GM18508 (cell line): ENCODE data around the gene HES3.

Experiments
- ATAC-seq: cut with Tn5 transposase; IDR thresholded peaks from one replicate; pipeline ENCODE4 v1.9.1; 2021; ENCODE audit warnings: moderate number of reproducible peaks; ENCODE audit not compliant: insufficient read depth, unreplicated experiment

HES3 gene

DNA sequence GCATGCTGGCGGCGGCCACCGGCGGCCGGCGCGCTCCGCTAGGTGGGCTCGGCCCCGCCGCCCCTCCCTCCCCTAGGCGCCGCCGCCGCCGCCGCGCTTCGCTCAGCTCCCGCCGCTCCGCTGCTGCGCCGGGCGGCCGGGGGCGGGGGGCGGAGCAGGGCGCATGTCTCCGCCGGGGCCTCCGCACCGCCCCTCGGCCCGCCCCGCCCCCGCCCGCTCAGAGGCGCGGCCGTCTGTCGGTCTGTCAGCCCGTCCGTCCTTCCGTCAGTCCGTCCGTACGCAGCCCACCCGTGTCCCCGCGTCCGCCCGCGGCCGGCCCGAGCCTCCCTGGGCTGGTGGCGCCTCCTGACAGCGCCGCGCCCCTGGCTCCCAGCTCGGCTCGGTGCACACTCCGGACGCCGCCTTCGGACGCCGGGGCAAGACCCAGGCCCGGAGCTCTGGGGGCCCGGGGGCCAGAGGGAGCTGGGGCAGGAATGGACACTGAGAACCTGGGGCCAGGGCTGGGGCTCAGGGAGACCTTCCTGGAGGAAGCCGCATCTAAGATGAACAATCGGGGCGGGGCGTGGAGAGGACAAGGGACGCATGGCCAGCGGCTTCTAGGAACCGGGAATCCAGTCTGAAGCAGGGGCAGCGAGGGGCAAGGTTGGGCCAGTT lies 17.1 kb downstream of the HES3 start, which contains the start of gene GPR153:
Gene GPR153, minus strand, starts transcription at position 138 of the 654 bp plus-strand sequence. CDS start 6,193 bp downstream, outside the sequence.
- no peak for ATAC-seq

DNA sequence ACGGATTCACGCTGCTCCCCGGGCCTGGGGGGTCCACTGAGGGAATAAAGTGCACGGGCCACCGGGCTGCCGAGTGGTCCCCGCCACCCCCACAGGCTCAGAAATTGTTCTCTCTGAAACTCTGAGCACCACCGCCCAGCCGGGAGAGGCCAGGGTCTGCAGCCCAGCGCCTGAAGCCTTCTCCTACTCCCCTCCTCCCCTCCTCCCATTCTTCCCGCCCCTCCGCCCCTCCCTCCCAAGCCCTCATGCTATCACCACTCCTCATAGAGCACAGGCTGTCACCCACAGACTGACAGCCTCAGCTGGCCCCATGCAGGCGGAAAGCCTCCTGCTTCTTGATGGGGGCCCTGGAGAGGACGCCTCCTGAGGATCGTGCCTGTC lies 17.6 kb downstream of the HES3 start:
- no peak for ATAC-seq

DNA sequence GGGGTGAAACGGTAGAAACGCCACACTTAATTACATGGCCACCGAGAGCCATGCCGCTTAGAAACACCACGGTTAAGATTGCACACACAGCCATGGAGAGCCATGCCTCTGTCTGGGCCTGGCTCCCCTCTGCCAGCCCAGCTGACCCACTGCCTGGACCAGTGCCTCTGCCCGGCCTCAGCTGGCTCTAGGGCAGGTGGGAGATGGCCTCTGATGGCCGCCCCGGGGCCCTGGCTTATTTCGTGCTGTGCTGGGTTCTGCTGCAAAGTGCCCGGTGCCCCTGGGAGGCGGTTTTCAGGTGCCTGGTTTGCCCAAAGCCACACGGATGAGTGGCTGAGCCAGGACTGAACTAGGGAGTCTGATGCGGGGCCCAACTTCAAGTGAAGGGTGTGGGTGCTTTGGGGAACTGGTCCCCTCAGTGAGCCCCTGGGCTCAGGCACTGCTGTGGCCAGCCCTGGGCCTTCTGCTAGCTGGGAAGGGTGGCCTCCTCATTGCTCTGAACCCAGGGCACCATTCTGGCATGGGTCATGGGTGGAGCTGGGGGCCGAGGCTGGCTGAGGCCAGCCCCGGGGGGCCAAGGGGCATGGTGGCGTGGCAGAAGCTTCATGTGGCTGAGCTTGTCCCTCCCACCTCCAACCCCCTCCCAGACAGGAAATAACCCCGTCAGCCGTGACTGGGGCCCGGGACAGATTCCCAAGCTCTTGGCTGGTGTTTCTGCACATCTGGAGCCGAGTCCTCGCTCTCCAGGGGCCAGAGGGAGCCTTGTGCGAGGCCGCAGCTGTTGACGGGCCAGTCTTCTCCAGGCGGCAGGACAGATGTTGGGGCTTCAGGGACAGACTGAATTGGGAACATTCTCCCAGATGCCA lies 18.8 kb downstream of the HES3 start:
- ATAC-seq = no peak

DNA sequence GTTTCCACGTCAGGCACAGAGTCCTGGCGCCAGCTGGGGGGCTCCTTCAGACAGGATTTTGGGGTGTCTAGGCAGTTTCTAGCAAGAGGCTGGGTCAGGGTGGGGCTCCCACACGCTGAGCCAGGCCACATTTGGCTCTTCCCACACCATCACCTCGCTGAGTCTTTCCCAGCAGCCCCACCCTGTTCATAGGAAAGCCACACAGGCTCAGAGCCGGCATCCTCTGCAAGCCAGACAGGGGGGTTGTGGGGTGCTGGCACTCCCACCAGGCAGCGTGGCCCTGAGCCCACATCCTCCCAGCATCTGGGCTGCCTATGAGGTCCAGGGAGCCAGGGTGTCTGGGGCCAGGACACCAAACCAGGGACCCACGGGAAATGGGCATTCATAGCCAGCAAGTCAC lies 19.7 kb downstream of the HES3 start:
- ATAC-seq = no peak

DNA sequence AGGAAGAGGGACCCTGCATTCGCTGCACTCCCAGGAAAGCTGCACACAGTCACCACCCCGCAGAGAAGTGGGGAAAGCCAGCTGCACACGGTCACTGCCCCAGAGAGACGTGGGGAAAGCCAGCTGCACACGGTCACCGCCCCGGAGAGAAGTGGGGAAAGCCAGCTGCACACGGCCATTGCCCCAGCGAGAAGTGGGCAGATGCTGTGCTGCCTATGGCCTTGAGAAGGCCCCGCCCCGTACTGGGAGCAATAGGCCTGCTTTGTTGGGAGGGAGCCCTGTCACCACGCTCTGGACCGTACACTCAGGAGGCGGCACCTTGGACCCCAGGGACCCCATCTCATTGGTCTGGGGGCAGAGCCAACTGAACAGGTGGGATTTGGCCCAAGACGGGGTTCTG lies 21.2 kb downstream of the HES3 start:
- no peak for ATAC-seq

DNA sequence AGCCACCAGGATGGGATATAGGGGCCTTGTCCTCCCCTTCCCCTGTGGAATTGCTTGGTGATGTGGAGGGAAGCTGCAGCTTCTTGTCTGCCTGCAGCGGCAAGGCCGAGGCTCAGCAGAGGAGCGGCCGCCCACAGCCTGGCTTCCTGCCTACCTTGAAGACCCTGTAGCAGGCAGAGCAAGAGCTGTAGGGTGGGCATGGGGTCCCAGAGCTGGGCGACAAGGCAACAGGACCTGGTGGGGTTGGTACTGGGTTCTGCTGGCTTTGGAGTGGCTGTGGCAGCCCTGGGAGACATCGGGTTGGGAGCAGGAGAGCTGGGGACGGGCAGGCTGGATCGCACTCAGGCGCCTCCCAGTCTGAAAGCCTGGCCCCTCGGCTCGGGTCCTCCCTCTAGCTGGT lies 22.7 kb downstream of the HES3 start:
- ATAC-seq = no peak

DNA sequence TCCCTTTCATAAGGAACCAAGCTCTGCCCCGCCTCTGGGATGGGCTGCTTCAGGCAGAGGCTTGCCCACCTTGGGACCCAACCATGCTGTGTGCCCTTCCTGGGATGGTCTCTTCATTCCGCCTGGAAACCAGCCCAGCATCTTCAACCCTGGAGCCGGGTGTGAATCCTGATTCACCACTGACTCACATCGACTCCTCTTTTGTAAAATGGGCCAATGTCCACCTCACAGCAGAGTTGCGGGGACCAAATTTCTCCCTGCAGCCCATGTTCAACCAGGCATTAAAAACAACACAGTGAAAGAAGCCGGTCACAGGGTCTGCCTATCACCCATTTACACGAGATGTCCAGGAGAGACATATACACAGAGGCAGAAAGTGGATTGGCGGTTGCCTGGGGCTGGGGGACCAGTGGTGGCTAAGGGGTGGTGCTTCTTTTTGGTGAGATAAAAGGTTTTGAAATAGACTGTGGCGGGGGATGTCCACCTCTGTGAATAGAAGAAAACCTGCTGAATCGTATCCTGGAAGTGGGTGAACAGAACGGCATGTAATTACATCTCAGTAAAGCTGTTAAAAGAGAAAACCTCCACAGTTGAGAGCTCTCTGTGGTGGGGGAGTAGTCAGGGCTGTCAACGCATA lies 23.8 kb downstream of the HES3 start:
- no peak for ATAC-seq

DNA sequence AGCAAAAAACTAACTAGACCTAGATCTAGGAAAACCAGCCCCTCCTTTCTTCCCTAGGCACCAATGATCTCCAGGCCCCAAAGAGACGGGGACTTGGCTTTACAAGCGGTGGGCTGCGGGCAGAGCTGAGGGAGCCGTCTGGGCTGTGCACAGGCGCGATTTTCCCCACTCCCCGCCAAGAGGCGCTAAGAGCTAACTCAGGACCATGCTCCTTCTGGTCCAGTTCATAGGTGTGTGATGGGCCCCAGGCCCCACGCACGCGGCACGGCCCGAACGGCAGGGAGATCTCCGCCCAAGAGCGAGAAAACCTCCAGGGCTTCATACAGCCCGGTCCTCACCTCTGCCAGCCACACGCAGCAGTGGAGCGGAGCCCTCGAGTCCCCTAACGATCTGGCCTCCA lies 24.4 kb downstream of the HES3 start:
- no peak for ATAC-seq

DNA sequence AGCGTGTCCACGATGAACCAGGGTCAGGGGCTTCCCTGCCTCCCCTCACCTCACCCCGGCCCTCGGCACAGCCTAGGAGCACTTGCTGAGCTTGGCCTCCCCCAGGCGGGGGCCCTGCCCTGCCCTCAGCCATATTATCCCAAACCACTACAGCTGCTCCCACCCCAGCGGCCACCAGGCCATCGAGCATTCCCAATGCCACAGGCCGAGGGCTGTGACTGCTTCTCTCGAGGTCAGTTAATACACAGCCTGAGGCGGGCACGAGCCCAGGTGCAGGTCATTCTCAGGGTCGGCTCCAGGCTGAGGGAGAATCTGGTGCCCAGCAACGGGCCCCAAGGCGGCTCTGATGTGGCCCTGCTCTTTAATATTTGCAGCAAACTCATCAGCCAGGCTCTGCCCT lies 25.3 kb downstream of the HES3 start:
- ATAC-seq = no peak

DNA sequence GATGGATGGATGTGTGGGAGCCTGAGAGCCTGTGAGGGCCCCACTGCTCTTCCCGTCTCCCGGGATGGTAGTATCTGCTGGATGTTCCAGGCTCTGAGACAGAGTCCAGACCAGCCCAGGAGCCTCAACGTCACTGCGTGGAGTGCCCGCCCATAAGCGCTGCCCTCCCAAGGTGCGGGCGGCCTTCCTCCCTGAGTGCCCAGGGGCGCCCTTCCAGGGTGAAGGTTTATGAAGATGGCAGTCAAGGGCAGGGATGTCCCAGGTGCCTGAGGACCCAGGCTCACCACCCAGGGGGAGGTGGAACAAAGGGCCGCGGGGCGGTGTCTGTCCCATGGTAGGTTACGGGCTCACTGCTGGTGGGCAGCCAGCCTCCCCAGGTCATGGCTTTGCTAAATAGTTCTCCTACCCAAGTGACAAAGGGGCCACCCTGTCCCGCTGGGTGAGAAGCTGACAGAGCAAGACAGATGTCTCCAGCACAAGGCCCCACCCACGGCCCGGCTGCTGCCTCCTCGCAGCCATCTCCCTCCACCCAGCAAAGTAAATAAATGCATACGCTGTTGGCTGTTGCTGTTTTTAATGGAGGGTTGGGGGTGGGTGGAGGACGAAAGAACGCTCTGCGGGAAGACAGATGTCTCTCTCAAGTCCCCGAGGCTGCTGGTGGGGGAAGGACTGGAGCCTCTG lies 25.9 kb downstream of the HES3 start:
- no peak for ATAC-seq

DNA sequence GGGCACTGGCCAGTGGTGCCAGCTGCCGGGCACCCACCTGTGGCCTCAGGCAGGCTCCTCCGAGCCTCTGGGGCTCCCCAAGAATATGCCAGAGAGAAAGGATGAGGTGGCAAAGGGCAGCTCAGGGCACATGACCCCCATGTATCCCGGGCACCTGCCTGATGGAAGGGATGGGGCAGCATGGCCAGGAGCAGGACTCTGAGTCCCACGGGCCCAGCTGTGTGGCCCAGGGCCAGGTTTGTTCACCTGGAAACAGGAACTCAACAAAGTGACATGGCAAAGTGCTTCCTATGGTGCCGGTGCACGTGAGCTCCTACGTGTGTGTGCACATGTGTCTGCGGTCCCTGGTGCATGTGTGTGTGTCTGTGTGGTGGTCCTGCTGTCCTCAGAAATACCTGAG lies 26.4 kb downstream of the HES3 start:
- no peak for ATAC-seq

DNA sequence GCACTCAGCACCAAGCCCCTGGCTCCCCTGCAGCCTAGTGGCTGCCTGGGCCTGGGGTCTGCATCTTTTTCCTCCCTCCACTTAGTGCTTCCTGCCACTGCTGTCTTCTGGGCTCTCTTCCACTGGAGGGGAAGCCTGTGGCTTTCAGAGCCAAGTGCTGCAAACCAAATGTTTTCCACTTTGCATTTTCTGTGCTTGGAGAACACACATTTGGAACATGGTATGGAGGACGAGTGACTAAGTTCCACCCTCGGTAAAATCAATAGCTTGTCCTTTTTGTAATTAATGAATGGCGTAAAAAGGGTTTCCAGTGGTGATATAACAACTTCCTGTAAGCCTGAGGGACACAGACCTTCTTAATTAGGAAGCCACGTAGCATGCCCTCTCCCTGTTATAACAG lies 27.0 kb downstream of the HES3 start:
- ATAC-seq = no peak

DNA sequence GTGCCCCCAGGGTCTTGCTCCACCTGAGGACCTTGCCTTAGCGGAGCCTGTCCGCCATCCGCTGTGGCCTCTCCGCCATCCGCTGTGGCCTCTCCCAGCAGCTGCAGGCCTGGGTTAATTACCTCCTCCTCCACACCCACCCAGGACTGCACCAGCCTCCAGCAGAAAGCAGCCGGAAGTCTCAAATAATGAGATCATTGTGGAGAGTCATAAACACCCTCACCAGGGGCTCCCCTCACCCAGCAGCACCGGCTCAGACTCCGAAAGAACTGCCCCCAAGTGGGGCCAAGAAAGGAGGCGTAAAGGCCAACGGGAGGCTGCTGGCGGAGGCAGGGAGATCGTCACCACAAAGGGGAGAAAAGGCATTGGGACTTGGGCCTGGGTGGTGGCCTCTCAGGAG lies 27.6 kb downstream of the HES3 start:
- no peak for ATAC-seq

DNA sequence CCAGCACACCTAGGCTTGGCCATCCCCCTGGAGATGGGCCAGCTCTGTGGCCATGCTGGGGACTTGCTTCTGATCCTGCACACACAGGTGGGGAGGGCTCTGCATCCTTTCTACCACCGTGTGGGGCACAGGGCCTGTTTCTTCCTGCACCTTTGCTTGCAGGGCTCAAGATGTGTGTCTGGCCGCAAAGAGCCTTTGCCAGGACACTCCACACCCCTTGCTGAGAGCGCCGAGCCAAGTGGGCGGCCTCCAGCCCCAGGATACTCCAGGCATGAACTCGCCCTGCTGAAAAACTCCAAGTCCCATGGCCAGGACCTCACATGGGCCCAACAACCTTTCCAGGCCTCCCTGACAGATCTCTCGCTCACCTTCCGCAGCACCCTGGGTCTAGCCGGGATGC lies 28.5 kb downstream of the HES3 start:
- ATAC-seq = no peak

DNA sequence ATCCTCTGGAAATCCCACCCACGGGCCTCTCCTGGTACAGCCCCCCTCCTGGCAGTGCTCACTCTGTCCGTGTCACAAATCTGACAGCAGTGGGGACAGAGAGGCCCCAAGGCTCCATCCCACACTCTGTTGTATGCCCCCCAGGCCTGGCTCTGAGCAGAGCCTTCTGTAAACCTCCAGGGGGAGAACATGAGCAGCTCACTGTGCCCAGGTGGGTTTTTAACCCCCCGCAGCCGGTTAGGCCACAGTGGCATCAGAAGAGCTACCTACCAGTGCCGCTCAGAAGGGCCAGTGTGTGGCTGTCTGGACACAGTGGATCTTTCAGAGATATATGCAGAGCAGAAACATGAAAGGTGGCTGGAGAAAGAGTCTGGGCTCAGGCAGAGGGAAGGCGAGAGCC lies 28.9 kb downstream of the HES3 start:
- no peak for ATAC-seq

DNA sequence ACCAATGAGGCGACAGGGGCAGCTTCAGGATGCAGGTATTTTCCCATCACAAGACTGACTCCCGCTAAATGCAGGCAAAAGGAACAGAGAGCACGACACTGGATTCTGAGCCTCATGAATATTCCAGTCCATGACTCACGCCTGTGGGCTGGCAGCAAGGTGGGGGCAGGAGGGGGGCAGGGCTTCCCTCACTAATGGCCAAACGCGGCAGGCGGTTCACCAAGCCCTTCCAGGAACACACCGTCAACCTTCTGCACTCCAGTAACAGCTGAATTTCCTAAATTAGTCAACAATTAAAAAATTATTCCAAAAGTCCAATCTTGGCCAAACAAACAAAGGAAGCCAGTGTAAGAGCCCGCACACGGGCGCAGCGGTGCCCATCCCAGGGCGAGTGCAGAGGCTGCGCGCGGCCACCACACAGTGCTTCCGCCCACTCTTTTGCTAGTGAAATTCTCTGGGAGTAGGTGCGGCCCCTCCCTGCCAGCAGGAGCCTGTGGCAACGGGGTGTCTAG lies 29.5 kb downstream of the HES3 start:
- no peak for ATAC-seq

DNA sequence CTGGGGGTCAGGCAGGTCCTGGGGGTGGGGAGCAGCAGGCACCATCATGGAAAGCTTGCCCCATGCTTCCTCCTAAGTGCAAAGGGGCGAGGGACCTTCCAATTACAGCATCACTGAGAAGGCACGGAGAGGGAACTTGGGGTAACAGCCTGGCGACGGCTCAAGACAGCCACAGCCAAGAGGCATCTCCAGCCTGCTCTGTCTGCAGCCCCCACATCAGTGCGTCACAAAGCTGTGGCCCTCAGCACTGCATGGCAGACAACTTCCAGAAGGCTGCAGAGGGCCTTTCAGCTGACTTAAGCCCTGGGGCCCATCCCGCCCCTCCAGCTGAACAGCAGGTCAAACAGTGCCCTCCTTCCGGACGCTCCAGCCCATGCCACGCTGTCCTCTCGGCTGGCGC lies 30.1 kb downstream of the HES3 start:
- ATAC-seq = no peak

DNA sequence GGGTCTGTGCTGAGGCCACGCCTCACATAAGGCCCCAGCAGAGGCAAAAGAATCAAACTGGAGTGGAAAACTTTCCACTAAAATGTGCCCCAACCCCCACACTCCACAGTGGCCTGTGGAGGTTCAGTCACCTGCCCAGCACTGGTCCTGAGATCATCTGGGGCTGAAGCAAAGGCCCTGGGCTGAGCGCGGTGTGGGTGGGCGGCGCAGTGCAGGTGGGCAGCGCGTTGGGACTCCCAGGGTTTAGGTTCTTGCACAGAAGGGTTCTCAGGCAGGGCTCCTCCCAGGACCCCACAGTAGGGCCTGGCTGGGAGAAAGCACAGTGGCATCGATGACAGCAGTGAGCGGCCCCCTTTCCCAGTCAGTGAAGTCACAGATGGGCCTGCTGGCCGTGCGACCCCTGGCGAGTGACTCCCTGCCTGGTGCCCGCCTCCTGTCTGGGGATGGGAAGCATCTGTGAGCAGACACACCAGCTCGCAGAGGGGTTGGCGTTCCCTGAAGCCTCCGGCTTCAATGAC lies 30.7 kb downstream of the HES3 start:
- no peak for ATAC-seq

DNA sequence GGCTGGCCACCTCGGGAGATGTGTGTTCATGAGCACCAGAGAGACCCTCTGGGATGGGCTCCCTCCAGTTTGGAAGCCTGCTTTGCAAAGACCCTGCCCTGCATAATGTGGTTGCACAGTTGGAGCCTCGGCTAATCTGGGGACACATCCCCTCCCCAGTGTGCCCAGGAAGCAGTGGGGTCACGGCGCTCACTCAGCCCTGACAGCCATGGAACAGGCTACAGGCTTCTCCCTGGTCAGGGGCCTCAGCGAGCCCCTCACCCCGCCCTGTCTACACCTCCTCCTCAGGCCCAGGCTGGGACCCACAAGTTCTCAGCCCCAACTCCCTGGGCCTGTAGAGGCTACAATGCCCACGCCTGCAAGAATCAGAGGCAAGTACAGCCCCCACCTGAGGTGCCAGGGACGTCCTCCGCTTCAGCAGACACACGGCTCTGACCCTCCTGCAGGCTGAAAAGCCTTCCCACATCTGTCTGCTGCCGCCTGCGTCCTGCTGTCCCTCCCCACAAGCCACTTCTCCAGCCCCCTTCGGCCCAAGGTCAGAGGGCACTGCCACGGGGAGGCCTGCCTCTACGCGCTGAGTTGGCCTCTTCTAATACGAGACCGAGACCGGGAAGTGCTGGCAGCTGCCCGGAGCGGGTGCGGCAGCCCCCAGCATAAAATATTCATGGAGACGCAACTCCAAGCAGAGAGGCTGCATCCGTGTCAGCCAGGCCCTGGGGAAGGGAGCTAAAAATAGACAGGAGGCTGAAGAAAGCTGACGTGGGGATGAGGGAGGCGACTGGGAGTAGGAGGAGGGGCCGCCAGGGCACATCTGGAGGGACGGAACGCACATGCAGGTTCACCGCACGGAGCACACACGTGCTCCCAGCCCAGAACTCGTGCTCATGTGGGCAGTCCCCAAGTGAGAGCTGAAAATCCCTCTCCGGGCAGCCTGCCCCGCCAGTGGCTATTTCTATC lies 32.1 kb downstream of the HES3 start:
- no peak for ATAC-seq
